Sigmoid colon (tissue), 7 donors: ENCODE results near the gene CDC14A. TPM values are rescaled to one million over a fixed set of nuclear protein-coding genes. Genes with fewer than 3 reads are reported as not detected.

Experiments
- DNase-seq: peaks from one replicate; pipeline ENCODE4 v3.0.0-alpha.2; 2019
- H3K27ac ChIP-seq, 4 donors: fragments of 200-600 bp; sonication (generic); one replicate each; pipeline ENCODE4 v1.5.1; 2016 to 2019; ENCODE audit warnings: mild to moderate bottlenecking in 1 of 4
- H3K27me3 ChIP-seq, 3 donors: fragments of 200-600 bp; sonication (generic); one replicate each; pipeline ENCODE4 v1.5.1; 2019; ENCODE audit warnings: mild to moderate bottlenecking in 1 of 3
- H3K36me3 ChIP-seq, 4 donors: fragments of 200-600 bp; sonication (generic); one replicate each; pipeline ENCODE4 v1.5.1; 2016 to 2019
- H3K4me1 ChIP-seq, 4 donors: fragments of 200-600 bp; sonication (generic); one replicate each; pipeline ENCODE4 v1.5.1; 2017 to 2019
- H3K4me3 ChIP-seq, 4 donors: fragments of 200-600 bp; sonication (generic); one replicate each; pipeline ENCODE4 v1.5.1; 2017 to 2019; ENCODE audit warnings: mild to moderate bottlenecking in 2 of 4, moderate library complexity in 1 of 4
- H3K9me3 ChIP-seq, 4 donors: fragments of 200-600 bp in 3 of 4; sonication (generic) in 3 of 4; one replicate each; pipeline versions ENCODE4 v1.5.1 to v1.6.1; 2013 to 2019
- CTCF ChIP-seq, 4 experiments: fragments of 450-650 bp in 3 of 4; fragments of 200-600 bp in 1 of 4; IDR thresholded peaks; one replicate each; pipeline ENCODE4 v1.5.1; 2016 to 2019; ENCODE audit warnings: antibody characterized with exemption in 4 of 4, mild to moderate bottlenecking in 3 of 4, moderate library complexity in 2 of 4
- EP300 ChIP-seq, 4 donors: sonication (generic); formaldehyde crosslinking; IDR thresholded peaks; one replicate each; pipeline ENCODE4 v1.6.1; 2017; ENCODE audit warnings: antibody characterized with exemption in 4 of 4
- POLR2A ChIP-seq, 2 donors: fragments of 450-650 bp; IDR thresholded peaks; one replicate each; pipeline ENCODE4 v1.6.1; 2016; ENCODE audit warnings: antibody characterized with exemption in 2 of 2, mild to moderate bottlenecking in 2 of 2, moderate library complexity in 2 of 2
- POLR2AphosphoS5 ChIP-seq, 4 donors: sonication (generic); formaldehyde crosslinking; IDR thresholded peaks; one replicate each; pipeline ENCODE4 v1.6.1; 2017; ENCODE audit warnings: antibody characterized with exemption in 4 of 4
- whole genome bisulfite sequencing, 2 donors: extraction: QIAGEN DNeasy Blood & Tissue Kit; methylation state at CpG; one replicate each; pipeline ENCODE4 v1.1.7; 2013; 5-methylcytosine and 5-hydroxymethylcytosine counted together
- intact Hi-C: fragments of 100-400 bp; cut with DNase I; formaldehyde crosslinking; loops from one replicate; pipeline ENCODE4 v1.15.1; 2023
- polyA plus RNA-seq, 3 donors: library from polyadenylated mRNA; stranded (reverse); fragments of 200-250 nt; gene quantifications; one replicate each; pipeline ENCODE4 v1.2.3, GENCODE V29; 2013
- total RNA-seq, 4 donors: library from RNA; depleted of rRNA; stranded (reverse); fragments of >200 nt; gene quantifications; one replicate each; pipeline ENCODE4 v1.1.0, GENCODE V29; 2016
- donor health status: healthy with polysubstance abuse.
- donor health status: Bipolar disorder and iron deficiency.
- donor health status: healthy.

Gene CDC14A
- total and polyA plus RNA-seq, 7 donors, result 4.6 to 22.7 (median 11.8) TPM

DNA sequence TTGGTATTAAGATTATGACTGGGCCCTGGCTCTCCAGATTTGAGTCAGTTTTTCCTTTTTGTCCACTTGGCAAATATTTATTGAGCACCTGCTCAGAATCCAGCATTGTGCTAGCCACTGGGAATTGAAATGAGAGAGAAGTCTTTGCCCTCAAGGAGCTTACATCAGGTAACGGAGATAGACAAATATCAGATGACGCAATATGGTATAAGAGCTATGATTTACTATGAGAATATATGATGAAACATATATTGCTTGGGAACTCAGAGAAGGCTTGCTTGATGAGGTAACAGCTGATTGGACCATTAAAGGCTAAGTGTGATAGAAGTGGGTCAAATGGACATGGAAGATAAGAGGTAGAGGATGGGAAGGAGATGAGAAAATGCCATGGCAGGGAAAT is 144.6 kb downstream of the CDC14A start:
- intact Hi-C loops, result no loop called here
- no peaks in the 10 kb centered on the region for H3K27me3 ChIP-seq
- 94 to 98% methylated on average over 2 of the region's 2 CpGs for WGBS, 2 donors
- no peaks in the 10 kb centered on the region for H3K9me3 ChIP-seq
- no peak for DNase-seq
- no peak overlapping the region for H3K27ac ChIP-seq
- no peaks in the 10 kb centered on the region for H3K4me1 ChIP-seq
- no peak overlapping the region for H3K4me3 ChIP-seq
- no peak for TF ChIP-seq POLR2AphosphoS5 (IDR thresholded peaks at IDR 0.05)
- no peak for TF ChIP-seq CTCF (IDR thresholded peaks at IDR 0.05)
- TF ChIP-seq EP300 (IDR thresholded peaks at IDR 0.05), result no peak
- no peak for TF ChIP-seq POLR2A (IDR thresholded peaks at IDR 0.05)
- H3K36me3 ChIP-seq, result peaks cover 0 to 50% (median 17%) of the 10 kb centered on the region in 4 donors

DNA sequence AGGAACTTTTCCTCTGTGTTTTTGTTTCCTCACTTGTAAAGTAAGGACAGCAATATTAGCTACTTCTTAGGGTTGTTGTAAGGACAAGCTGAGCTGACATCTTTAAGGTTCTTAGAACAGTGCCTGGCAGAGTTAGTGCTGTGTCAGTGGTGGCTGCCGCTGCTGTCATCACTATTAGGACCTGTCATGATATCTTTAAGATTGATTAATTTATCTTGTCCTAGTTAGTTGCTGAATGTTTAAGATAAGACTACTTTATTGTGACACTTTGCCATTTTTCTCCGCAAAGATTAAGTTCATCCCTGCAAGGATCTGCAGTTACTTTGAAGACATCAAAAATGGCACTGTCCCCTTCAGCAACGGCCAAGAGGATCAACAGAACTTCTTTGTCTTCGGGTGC is 145.5 kb downstream of the CDC14A start:
- WGBS, 2 donors, result 95 to 96% methylated on average over 4 of the region's 4 CpGs
- Histone ChIP-seq H3K27ac (no peak overlapping the region), H3K27me3 (no peaks in the 10 kb centered on the region), H3K4me3 (no peak overlapping the region), H3K9me3 (no peaks in the 10 kb centered on the region), H3K4me1 (no peaks in the 10 kb centered on the region), H3K36me3 (peaks cover 0 to 50% (median 17%) of the 10 kb centered on the region in 4 donors)
- DNase-seq, result no peak
- intact Hi-C loops, result no loop called here
- no peak for TF ChIP-seq CTCF (IDR thresholded peaks at IDR 0.05)

DNA sequence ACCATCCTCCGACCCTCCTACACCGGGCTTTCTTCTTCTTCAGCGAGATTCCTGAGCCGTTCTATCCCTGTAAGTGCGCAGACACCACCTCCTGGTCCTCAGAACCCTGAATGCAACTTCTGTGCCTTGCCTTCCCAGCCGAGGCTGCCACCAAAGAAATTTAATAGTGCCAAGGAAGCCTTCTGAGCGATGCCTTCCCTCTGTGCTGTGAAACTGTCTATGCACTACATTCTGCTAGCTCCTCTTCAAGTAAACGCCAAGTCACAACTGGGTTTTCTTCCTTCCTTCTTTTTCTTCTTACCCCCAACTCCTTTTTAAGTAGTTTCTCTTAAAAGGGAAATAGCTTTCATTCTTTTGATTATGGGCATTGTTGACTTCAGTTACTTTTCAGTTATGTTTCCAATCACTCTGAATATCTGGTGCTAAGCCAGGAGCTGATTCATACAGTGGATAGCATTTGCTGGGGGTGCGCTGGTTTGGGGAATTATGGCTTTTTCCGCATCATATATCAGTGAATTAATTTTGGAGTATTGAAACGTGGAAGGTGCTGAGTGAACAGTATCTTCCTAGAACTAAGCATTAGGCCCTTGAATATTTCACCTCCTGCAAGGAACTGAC is 147.0 kb downstream of the CDC14A start:
- WGBS, 2 donors, result 96% methylated on average over 11 of the region's 11 CpGs
- H3K36me3 ChIP-seq, result peaks cover 0 to 53% (median 17%) of the 10 kb centered on the region in 4 donors
- no peak overlapping the region for H3K27ac ChIP-seq
- TF ChIP-seq CTCF (IDR thresholded peaks at IDR 0.05) (no peak), EP300 (IDR thresholded peaks at IDR 0.05) (no peak), POLR2AphosphoS5 (IDR thresholded peaks at IDR 0.05) (no peak), POLR2A (IDR thresholded peaks at IDR 0.05) (no peak)
- H3K4me3 ChIP-seq, result no peak overlapping the region
- no peaks in the 10 kb centered on the region for H3K9me3 ChIP-seq
- no peak for DNase-seq
- intact Hi-C loops, result no loop called here
- H3K4me1 ChIP-seq, result no peaks in the 10 kb centered on the region
- H3K27me3 ChIP-seq, result no peaks in the 10 kb centered on the region

DNA sequence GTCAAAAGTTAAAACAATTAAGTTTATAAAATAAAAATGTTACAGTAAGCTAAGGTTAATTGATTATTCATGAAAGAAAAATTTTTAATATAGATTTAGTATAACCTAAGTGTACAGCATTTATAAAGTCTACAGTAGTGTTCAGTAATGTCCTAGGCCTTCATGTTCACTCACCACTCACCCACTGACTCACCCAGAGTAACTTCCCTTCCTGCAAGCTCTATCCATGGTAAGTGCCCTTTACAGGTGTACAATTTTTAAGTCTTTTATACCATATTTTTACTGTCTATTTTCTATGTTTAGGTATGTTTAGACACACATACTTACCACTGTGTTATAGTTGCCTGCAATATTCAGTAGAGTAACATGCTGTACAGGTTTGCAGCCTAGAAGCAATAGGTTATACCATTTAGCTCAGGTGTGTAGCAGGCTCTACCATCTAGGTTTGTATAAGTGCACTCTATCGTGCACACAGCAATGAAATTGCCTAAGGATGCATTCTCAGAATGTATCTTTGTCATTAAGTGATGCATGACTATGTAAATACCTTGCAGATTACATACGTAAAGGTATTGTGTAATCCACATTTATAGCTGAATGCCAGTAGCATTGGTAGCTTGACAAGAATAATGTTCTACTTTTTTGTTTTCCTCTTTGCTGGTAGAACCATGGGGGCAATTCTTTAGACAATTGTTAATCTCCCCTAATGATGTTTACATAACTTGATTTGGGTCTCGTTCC is 149.9 kb downstream of the CDC14A start:
- Histone ChIP-seq H3K4me1 (no peaks in the 10 kb centered on the region), H3K4me3 (no peak overlapping the region), H3K27ac (no peak overlapping the region), H3K27me3 (no peaks in the 10 kb centered on the region), H3K36me3 (peaks cover 0 to 45% (median 17%) of the 10 kb centered on the region in 4 donors), H3K9me3 (no peaks in the 10 kb centered on the region)
- WGBS, 2 donors, result 79 to 88% methylated on average over 3 of the region's 3 CpGs
- DNase-seq, result no peak
- no peak for TF ChIP-seq CTCF (IDR thresholded peaks at IDR 0.05)
- TF ChIP-seq POLR2AphosphoS5 (IDR thresholded peaks at IDR 0.05), result no peak
- intact Hi-C loops, result no loop called here
